NT2/D1 (cell line): ENCODE data around the gene UBXN1.

ENCODE experiments used
- SUZ12 ChIP-seq: IDR thresholded peaks from 2 replicates; pipeline ENCODE4 v1.6.1; 2011; ENCODE audit not compliant: insufficient read length, insufficient read depth; ENCODE audit errors: extremely low read depth
- ZNF274 ChIP-seq: IDR thresholded peaks from 2 replicates; pipeline ENCODE4 v1.6.1; 2011; ENCODE audit warnings: mild to moderate bottlenecking, low read depth, low read length

- TF ChIP-seq ZNF274 (no peak), SUZ12 (no peak)
These were observed 43.1 kb upstream of the UBXN1 start for GRCh38 chr11:62721994-62722393.
